Activated CD4-positive, alpha-beta memory T cell treated with anti-CD3 and anti-CD28 coated beads for 36 hours (primary cell): ENCODE results near the gene AK8. TPM values are rescaled to one million over a fixed set of nuclear protein-coding genes. Genes with fewer than 3 reads are reported as not detected.
"Not testable (repeated sequence)": the region's sequence is repeated elsewhere in the genome, so short reads cannot be mapped to it uniquely, and the experiment has no call there.

Experiments
- CTCF ChIA-PET: fragments of 350-600 bp; sonication (Branson Sonifier 250); formaldehyde crosslinking; loops from one replicate; lab custom pipeline; 2021; ENCODE audit warnings: antibody characterized with exemption, inconsistent platforms; lab: Charles Lee
- POLR2A ChIA-PET: fragments of 350-600 bp; sonication (Branson Sonifier 250); formaldehyde crosslinking; loops from one replicate; lab custom pipeline; 2021; ENCODE audit warnings: antibody characterized with exemption; lab: Charles Lee
- DNase-seq: peaks from one replicate; pipeline ENCODE4 v3.0.0-alpha.2; 2020
- H3K27ac Mint-ChIP-seq: one replicate; pipeline ENCODE4 v1.8.0; 2021; ENCODE audit warnings: mixed read lengths
- H3K27me3 Mint-ChIP-seq: one replicate; pipeline ENCODE4 v1.8.0; 2021; ENCODE audit warnings: mixed read lengths
- H3K36me3 Mint-ChIP-seq: one replicate; pipeline ENCODE4 v1.8.0; 2021; ENCODE audit warnings: mixed read lengths
- H3K4me1 Mint-ChIP-seq: one replicate; pipeline ENCODE4 v1.8.0; 2021; ENCODE audit warnings: low read depth, mixed read lengths
- H3K4me3 Mint-ChIP-seq: one replicate; pipeline ENCODE4 v1.8.0; 2021; ENCODE audit warnings: mild to moderate bottlenecking, mixed read lengths
- H3K9me3 Mint-ChIP-seq: one replicate; pipeline ENCODE4 v1.8.0; 2021; ENCODE audit warnings: mixed read lengths
- intact Hi-C: fragments of 100-400 bp; cut with micrococcal nuclease; formaldehyde crosslinking; loops from one replicate; pipeline ENCODE4 v1.15.1; 2023
- total RNA-seq, 2 experiments: library from RNA; stranded (reverse); gene quantifications; one replicate each; pipeline ENCODE4 v1.2.3, GENCODE V29; 2021

The AK8 gene
- total RNA-seq, 2 experiments from 2014 or later = 0.10 to 0.39 TPM

GRCh38 chr9:132722564-132723065, 155.5 kb downstream of the AK8 start:
- Mint-ChIP-seq H3K27ac (no peak overlapping the region), H3K27me3 (peaks cover 22% of the 10 kb centered on the region), H3K36me3 (no peaks in the 10 kb centered on the region), H3K9me3 (no peaks in the 10 kb centered on the region), H3K4me1 (peaks cover 6% of the 10 kb centered on the region), H3K4me3 (no peak overlapping the region)
- ChIA-PET CTCF (no interaction called here), POLR2A (no interaction called here)
- intact Hi-C loops = no loop called here
- DNase-seq = no peak

DNA sequence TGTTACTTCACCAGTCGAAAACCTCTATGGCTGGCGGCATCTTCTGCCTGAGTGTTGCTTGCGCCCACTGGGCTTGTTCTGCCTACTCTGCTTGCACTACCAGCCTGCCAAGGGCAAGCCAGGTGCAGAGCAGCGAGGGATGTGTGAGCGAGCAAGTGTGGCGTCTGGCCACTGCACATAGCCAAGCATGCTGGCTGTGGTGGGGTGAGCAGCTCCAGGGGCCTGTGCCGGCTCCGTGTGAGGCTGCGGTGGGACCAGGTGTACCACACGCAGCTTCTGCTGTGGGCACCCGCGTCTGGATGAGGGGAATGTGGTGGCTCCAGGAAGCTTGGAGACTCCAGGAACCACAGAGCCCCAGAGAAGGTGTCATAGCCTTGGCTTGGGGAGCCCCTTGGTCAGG, 156.4 kb downstream of the AK8 start:
- no peak overlapping the region for H3K4me3 Mint-ChIP-seq
- no peak for DNase-seq
- no peaks in the 10 kb centered on the region for H3K36me3 Mint-ChIP-seq
- no peak overlapping the region for H3K27ac Mint-ChIP-seq
- H3K9me3 Mint-ChIP-seq = no peaks in the 10 kb centered on the region
- CTCF ChIA-PET = no interaction called here
- peaks cover 6% of the 10 kb centered on the region for H3K4me1 Mint-ChIP-seq
- POLR2A ChIA-PET = no interaction called here
- intact Hi-C loops = no loop called here
- peaks cover 18% of the 10 kb centered on the region for H3K27me3 Mint-ChIP-seq

DNA sequence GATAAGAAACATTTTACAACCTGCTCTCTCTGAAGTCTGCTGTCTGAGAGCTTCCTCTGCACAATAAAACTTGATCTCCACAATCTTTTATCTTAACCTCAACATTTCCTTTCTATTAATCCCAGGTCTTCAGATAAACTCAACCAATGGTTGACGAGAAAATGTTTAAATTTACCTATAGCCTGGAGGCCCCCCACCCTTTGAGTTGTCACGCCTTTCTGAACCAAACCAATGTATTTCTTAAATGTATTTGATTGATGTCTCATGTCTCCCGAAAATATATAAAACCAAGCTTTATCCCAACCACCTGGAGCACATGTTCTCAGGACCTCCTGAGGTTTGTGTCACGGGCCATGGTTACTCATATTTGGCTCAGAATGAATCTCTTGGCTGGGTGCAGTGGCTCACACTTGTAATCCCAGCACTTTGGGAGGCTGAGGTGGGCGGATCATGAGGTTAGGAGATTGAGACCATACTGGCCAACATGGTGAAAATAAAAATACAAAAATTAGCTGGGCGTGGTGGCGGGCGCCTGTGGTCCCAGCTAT, 159.6 kb downstream of the AK8 start:
- CTCF ChIA-PET, intact Hi-C loops, H3K36me3 Mint-ChIP-seq, H3K9me3 Mint-ChIP-seq, H3K4me3 Mint-ChIP-seq, H3K27ac Mint-ChIP-seq, H3K4me1 Mint-ChIP-seq: not testable (repeated sequence)
- peak; percentile 20 for DNase-seq
- POLR2A ChIA-PET = interaction anchor here (1.6 kb wide), 1 partner anchor 38 kb away, joined by 3 read pairs; no protein-coding TSS in a partner anchor
- H3K27me3 Mint-ChIP-seq = peaks cover 22% of the 10 kb centered on the region

DNA sequence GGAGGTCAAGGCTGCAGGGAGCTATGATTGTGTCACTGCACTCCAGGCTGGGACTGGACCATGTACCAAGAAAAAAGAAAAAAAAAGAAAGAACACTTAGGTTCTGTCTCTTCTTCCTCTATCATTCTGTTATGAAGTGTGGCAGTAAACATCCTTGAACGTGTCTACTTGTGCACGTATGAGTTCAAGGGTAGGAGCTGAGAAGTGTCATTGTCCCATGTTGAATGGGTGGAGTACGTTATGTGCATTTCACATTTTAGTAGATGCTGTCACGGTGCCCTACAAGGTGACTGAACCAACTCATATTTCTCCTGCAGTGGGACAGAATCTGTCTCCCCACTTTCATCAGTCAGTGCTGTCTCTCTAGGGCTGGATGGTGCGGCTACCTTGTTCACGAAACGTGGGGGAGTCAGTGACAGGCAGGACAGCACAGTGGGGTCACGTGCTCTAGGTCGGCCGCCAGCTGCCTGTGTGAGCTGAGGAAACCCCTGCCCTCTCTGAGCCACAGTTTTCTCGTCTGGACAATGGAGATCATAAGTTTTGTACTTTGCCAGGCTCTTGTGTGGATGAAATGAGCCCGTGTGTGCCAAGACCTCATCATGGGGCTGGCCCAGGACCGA, 160.6 kb downstream of the AK8 start:
- no peak overlapping the region for H3K27ac Mint-ChIP-seq
- no peaks in the 10 kb centered on the region for H3K36me3 Mint-ChIP-seq
- H3K4me1 Mint-ChIP-seq = peaks cover 6% of the 10 kb centered on the region
- ChIA-PET POLR2A (no interaction called here), CTCF (no interaction called here)
- no peak for DNase-seq
- intact Hi-C loops = no loop called here
- no peak overlapping the region for H3K4me3 Mint-ChIP-seq
- peaks cover 23% of the 10 kb centered on the region for H3K27me3 Mint-ChIP-seq
- H3K9me3 Mint-ChIP-seq = no peaks in the 10 kb centered on the region

- H3K4me3 Mint-ChIP-seq = no peak overlapping the region
- ChIA-PET CTCF (no interaction called here), POLR2A (no interaction called here)
- no peaks in the 10 kb centered on the region for H3K36me3 Mint-ChIP-seq
- H3K4me1 Mint-ChIP-seq = peaks cover 6% of the 10 kb centered on the region
- peaks cover 23% of the 10 kb centered on the region for H3K27me3 Mint-ChIP-seq
- H3K9me3 Mint-ChIP-seq = no peaks in the 10 kb centered on the region
- intact Hi-C loops = no loop called here
- H3K27ac Mint-ChIP-seq = no peak overlapping the region
- DNase-seq = no peak
Measured at GRCh38 chr9:132716007-132716406, 162.1 kb downstream of the AK8 start.

- Mint-ChIP-seq H3K36me3 (no peaks in the 10 kb centered on the region), H3K4me1 (no peaks in the 10 kb centered on the region), H3K4me3 (no peak overlapping the region), H3K27me3 (peaks cover 19% of the 10 kb centered on the region), H3K27ac (no peak overlapping the region), H3K9me3 (no peaks in the 10 kb centered on the region)
- intact Hi-C loops = no loop called here
- DNase-seq = no peak
- ChIA-PET CTCF (no interaction called here), POLR2A (no interaction called here)
Measured at GRCh38 chr9:132712753-132713152, 165.3 kb downstream of the AK8 start.

DNA sequence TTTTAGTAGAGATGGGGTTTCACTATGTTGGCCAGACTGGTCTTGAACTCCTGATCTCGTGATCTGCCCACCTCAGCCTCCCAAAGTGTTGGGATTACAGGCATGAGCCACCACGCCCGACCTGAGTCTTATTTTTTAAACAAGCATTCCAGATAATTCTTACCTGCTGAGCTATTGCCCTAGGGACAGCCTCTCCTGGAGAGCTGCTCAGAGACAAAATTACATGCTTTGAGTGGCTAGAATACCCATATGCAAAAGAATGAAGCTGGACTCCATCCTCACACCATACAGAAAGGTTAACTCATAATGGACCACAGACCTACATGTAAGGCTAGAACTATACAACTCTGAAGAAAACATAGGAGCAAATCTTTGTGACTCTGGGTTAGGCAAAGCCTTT, 166.2 kb downstream of the AK8 start:
- Mint-ChIP-seq H3K27ac (no peak overlapping the region), H3K27me3 (peaks cover 14% of the 10 kb centered on the region), H3K36me3 (no peaks in the 10 kb centered on the region), H3K4me3 (no peak overlapping the region), H3K4me1 (no peaks in the 10 kb centered on the region), H3K9me3 (no peaks in the 10 kb centered on the region)
- POLR2A ChIA-PET = no interaction called here
- DNase-seq = no peak
- intact Hi-C loops = no loop called here
- CTCF ChIA-PET = no interaction called here

DNA sequence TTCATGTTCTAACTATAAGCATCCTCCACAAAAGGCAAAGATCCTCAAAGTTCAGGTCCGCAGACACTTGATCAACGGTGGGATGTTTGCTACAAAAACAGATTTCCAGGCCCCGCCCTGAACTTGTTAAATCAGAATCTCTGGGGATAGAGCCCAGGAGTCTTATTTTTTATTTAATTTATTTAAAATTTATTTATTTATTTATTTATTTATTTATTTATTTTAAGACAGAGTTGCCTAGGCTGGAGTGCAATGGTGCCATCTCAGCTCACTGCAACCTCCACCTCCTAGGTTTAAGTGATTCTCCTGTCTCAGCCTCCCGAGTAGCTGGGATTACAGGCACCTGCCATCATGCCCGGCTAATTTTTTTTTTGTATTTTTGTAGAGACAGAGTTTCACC, 166.9 kb downstream of the AK8 start:
- H3K4me1 Mint-ChIP-seq, intact Hi-C loops, CTCF ChIA-PET: not testable (repeated sequence)

DNA sequence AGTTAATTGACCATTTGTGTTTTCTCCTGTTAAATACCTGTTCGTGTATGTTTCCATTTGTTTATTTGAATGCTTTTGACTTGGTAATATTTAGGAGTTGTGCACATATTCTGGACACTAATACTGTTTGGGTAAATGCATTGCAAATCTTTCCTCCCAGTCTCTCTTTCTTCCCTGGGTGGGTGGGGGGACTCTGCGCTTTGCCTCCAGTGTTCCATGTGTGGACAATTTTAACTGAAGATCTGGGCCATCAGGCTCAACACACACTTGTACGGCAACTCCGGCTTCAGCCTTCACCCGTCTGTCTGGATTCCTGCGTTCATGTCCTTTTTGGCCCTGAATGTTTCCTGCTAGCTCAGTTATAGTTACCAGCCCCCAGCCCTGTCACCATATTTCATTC, 167.8 kb downstream of the AK8 start:
- Mint-ChIP-seq H3K9me3 (no peaks in the 10 kb centered on the region), H3K27me3 (peaks cover 18% of the 10 kb centered on the region), H3K4me1 (no peaks in the 10 kb centered on the region), H3K36me3 (no peaks in the 10 kb centered on the region), H3K27ac (no peak overlapping the region), H3K4me3 (no peak overlapping the region)
- ChIA-PET POLR2A (no interaction called here), CTCF (interaction anchor here (0.7 kb wide), 1 partner anchor 15 kb away, joined by 3 read pairs; no protein-coding TSS in a partner anchor)
- DNase-seq = no peak
- intact Hi-C loops = no loop called here

More for the DNA sequence above, 166.9 kb downstream of the AK8 start:
- POLR2A ChIA-PET, H3K4me3 Mint-ChIP-seq, H3K36me3 Mint-ChIP-seq, H3K9me3 Mint-ChIP-seq, DNase-seq, H3K27ac Mint-ChIP-seq: not testable (repeated sequence)
- peaks cover 17% of the 10 kb centered on the region for H3K27me3 Mint-ChIP-seq

DNA sequence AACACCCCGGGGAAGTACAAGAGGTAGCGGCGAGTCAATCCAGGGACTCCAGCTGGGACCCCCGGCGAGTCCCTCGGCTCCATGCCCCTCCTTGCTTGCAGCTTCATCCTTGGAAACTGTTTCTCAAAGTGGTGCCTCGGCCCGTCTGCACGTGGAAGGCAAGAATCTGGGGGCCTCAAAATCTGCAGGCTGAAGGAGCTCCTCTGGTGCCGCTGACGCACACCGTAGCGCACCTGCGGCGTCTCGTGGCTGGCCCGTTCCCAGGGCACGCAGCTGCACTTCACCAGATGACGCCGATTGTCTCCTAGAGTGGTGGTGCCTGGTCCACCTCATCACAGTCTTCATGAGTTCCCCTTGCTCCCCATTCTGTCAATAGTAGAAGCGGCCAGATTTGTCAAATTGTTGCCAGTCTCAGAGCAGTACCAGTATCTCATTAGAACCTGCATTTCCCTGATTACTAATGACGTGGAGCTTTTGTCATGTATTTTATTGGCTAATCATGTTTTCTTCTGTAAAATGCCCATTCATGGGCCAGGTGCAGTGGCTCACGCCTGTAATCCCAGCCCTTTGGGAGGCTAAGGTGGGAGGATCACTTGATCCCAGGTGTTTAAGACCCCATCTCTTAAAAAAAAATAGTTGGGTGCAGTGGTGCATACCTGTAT, 169.2 kb downstream of the AK8 start:
- Mint-ChIP-seq H3K4me1 (no peaks in the 10 kb centered on the region), H3K9me3 (no peaks in the 10 kb centered on the region), H3K36me3 (no peaks in the 10 kb centered on the region), H3K4me3 (no peak overlapping the region), H3K27me3 (peaks cover 18% of the 10 kb centered on the region), H3K27ac (no peak overlapping the region)
- ChIA-PET POLR2A (no interaction called here), CTCF (no interaction called here)
- intact Hi-C loops = no loop called here
- DNase-seq = no peak

DNA sequence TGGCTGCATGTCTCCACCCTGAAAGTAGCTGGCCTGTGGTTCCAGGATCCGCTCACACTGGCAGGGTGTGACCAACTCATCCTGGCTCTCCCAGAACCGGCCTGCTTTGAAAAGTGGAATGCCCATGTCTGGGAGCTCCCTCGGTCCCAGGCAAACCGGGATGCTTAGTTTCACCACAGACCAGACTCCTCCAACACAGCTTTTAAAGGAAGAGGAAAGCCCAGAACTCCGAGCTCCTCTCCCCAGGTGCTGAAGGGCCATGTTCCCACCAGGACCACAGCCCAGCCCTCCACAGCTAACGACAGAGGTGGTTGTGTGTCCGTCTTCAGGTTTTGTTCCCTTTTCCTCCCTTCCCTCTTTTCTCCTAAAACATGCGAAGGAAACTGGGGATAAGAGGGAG, 169.8 kb downstream of the AK8 start:
- Mint-ChIP-seq H3K4me1 (no peaks in the 10 kb centered on the region), H3K27ac (no peak overlapping the region), H3K9me3 (no peaks in the 10 kb centered on the region), H3K36me3 (no peaks in the 10 kb centered on the region), H3K4me3 (no peak overlapping the region), H3K27me3 (peaks cover 16% of the 10 kb centered on the region)
- CTCF ChIA-PET = no interaction called here
- no peak for DNase-seq
- POLR2A ChIA-PET = no interaction called here
- intact Hi-C loops = no loop called here

DNA sequence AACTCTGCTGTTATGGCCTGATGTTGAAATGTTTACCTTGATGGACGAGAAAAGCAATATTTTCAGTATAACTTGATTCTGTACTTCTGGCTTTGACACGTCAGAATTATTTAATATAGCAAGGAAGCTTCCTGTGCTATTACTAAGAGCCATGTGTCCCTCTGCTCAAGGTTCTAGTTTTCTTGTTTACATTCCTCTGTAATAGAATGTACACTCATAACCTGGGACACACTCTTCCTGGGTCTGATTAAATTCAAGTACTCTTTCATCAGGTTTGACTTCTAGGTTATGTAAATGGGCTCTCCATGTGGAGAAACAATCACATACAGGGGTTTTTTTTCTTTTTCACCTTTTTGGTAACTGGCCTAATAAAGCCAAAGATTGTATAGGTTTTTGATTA, 174.7 kb downstream of the AK8 start:
- CTCF ChIA-PET = no interaction called here
- Mint-ChIP-seq H3K4me1 (no peaks in the 10 kb centered on the region), H3K9me3 (peaks cover 6% of the 10 kb centered on the region), H3K4me3 (no peak overlapping the region), H3K27ac (no peak overlapping the region), H3K27me3 (peaks cover 16% of the 10 kb centered on the region), H3K36me3 (peaks cover 2% of the 10 kb centered on the region)
- intact Hi-C loops = no loop called here
- POLR2A ChIA-PET = no interaction called here
- DNase-seq = no peak
